ENCODE measurements around the gene MORN5. TPM values are rescaled to one million over a fixed set of nuclear protein-coding genes. Genes with fewer than 3 reads are reported as not detected.

MORN5 gene
- total and polyA plus RNA-seq, 2 donors (not counting 1 experiment from before 2014, with no cell fraction given) = 0.33 TPM; not detected in 1

GRCh38 chr9:122111413-122112085 is 48.2 kb upstream of the MORN5 start:
- Histone ChIP-seq H3K79me2 (ENCODE audit: control insufficient read depth, insufficient read depth, low read length) (no peaks in the 10 kb centered on the region), H3K27ac (ENCODE audit: insufficient read depth, low read length) (no peak overlapping the region), H3K36me3 (ENCODE audit: control insufficient read depth, insufficient read depth, low read length) (no peaks in the 10 kb centered on the region), H4K20me1 (ENCODE audit: control insufficient read depth, extremely low read depth, insufficient read depth, low read length) (no peaks in the 10 kb centered on the region), H3K27me3 (ENCODE audit: control insufficient read depth, insufficient read depth, low read length) (peaks cover 16% of the 10 kb centered on the region), H2AFZ (ENCODE audit: low read length) (no peak overlapping the region), H3K9me3 (ENCODE audit: control insufficient read depth, insufficient read depth, low read depth, low read length) (no peaks in the 10 kb centered on the region), H3K4me2 (ENCODE audit: extremely low read depth, insufficient read depth, low read length) (no peak overlapping the region), H3K4me1 (ENCODE audit: control insufficient read depth, extremely low read depth, insufficient read depth, low read length) (peaks cover 2% of the 10 kb centered on the region), H3K4me3 (replicated peaks in 1 of 4; ENCODE audit: control extremely low read depth in 1 of 4, insufficient read depth in 1 of 4, low read depth in 3 of 4, low read length in 4 of 4) (no peak overlapping the region), H3K9ac (ENCODE audit: insufficient read depth, low read length) (no peak overlapping the region)
- TF ChIP-seq, protein P1, sequence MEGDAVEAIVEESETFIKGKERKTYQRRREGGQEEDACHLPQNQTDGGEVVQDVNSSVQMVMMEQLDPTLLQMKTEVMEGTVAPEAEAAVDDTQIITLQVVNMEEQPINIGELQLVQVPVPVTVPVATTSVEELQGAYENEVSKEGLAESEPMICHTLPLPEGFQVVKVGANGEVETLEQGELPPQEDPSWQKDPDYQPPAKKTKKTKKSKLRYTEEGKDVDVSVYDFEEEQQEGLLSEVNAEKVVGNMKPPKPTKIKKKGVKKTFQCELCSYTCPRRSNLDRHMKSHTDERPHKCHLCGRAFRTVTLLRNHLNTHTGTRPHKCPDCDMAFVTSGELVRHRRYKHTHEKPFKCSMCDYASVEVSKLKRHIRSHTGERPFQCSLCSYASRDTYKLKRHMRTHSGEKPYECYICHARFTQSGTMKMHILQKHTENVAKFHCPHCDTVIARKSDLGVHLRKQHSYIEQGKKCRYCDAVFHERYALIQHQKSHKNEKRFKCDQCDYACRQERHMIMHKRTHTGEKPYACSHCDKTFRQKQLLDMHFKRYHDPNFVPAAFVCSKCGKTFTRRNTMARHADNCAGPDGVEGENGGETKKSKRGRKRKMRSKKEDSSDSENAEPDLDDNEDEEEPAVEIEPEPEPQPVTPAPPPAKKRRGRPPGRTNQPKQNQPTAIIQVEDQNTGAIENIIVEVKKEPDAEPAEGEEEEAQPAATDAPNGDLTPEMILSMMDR (conservative IDR thresholded peaks at IDR 0.05 in 1 of 2, IDR thresholded peaks at IDR 0.05 in 1 of 2; ENCODE audit: low read depth in 1 of 2, low read length in 2 of 2) = no peak
- no peak for TF ChIP-seq EZH2 (IDR thresholded peaks at IDR 0.05; ENCODE audit: low read length, missing control alignments)
- no peak for DNase-seq (ENCODE audit: low read depth in 2 of 2)

DNA sequence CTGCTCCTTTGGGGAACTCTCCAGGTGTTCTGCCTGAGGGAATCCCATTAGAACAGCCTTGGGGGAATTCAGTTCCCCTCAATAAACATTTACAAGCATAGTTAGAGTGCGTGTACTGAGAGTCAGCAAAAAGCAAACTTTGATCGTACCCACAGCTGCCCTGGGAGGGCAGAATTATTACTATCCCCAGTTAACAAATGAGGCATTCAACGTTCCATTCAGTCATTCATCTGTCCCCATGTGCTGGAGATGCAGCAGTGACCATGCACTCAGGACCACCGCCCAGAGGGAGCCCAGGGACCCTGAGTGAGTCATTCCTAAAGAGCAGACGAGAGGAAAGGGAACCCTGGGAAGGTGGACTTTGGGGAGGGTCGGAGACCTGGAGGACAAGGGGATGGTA is 47.5 kb upstream of the MORN5 start:
- Histone ChIP-seq H3K36me3 (ENCODE audit: control insufficient read depth, insufficient read depth, low read length) (no peaks in the 10 kb centered on the region), H3K27me3 (ENCODE audit: control insufficient read depth, insufficient read depth, low read length) (peaks cover 16% of the 10 kb centered on the region), H4K20me1 (ENCODE audit: control insufficient read depth, extremely low read depth, insufficient read depth, low read length) (no peaks in the 10 kb centered on the region), H3K4me1 (ENCODE audit: control insufficient read depth, extremely low read depth, insufficient read depth, low read length) (peaks cover 2% of the 10 kb centered on the region), H3K9me3 (ENCODE audit: control insufficient read depth, insufficient read depth, low read depth, low read length) (no peaks in the 10 kb centered on the region), H3K79me2 (ENCODE audit: control insufficient read depth, insufficient read depth, low read length) (no peaks in the 10 kb centered on the region), H3K4me3 (replicated peaks in 1 of 4; ENCODE audit: control extremely low read depth in 1 of 4, insufficient read depth in 1 of 4, low read depth in 3 of 4, low read length in 4 of 4) (no peak overlapping the region), H2AFZ (ENCODE audit: low read length) (no peak overlapping the region), H3K9ac (ENCODE audit: insufficient read depth, low read length) (no peak overlapping the region), H3K27ac (ENCODE audit: insufficient read depth, low read length) (no peak overlapping the region), H3K4me2 (ENCODE audit: extremely low read depth, insufficient read depth, low read length) (no peak overlapping the region)
- DNase-seq (ENCODE audit: low read depth in 2 of 2) = no peak
- no peak for TF ChIP-seq EZH2 (IDR thresholded peaks at IDR 0.05; ENCODE audit: low read length, missing control alignments)
- TF ChIP-seq, protein P1 (conservative IDR thresholded peaks at IDR 0.05 in 1 of 2, IDR thresholded peaks at IDR 0.05 in 1 of 2; ENCODE audit: low read depth in 1 of 2, low read length in 2 of 2) = no peak

DNA sequence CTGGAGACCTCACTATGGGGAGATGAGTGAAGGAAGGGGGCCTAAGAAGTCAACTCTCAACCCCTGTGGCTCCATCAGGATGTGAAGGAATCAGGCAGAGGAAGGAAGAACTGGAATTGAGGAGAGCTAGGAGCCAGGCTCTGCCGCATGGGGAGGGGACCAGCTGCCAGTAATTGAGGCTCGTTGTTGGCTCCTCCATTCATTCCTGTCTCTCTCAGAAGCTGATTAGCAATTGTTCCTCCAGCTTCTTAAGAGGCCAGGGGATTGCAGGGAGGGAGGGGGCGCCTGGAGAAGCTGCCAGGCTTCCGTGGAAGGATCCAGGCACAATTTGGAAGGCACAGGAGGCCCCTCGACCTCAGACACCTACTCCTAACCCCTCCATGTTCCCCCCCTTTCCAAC is 46.1 kb upstream of the MORN5 start:
- Histone ChIP-seq H3K9me3 (ENCODE audit: control insufficient read depth, insufficient read depth, low read depth, low read length) (no peaks in the 10 kb centered on the region), H3K9ac (ENCODE audit: insufficient read depth, low read length) (no peak overlapping the region), H3K27me3 (ENCODE audit: control insufficient read depth, insufficient read depth, low read length) (peaks cover 16% of the 10 kb centered on the region), H3K4me3 (replicated peaks in 1 of 4; ENCODE audit: control extremely low read depth in 1 of 4, insufficient read depth in 1 of 4, low read depth in 3 of 4, low read length in 4 of 4) (no peak overlapping the region), H2AFZ (ENCODE audit: low read length) (no peak overlapping the region), H3K27ac (ENCODE audit: insufficient read depth, low read length) (no peak overlapping the region), H3K4me1 (ENCODE audit: control insufficient read depth, extremely low read depth, insufficient read depth, low read length) (no peaks in the 10 kb centered on the region), H3K4me2 (ENCODE audit: extremely low read depth, insufficient read depth, low read length) (no peak overlapping the region), H3K79me2 (ENCODE audit: control insufficient read depth, insufficient read depth, low read length) (no peaks in the 10 kb centered on the region), H4K20me1 (ENCODE audit: control insufficient read depth, extremely low read depth, insufficient read depth, low read length) (no peaks in the 10 kb centered on the region), H3K36me3 (ENCODE audit: control insufficient read depth, insufficient read depth, low read length) (no peaks in the 10 kb centered on the region)
- no peak for TF ChIP-seq EZH2 (IDR thresholded peaks at IDR 0.05; ENCODE audit: low read length, missing control alignments)
- TF ChIP-seq, protein P1 (conservative IDR thresholded peaks at IDR 0.05 in 1 of 2, IDR thresholded peaks at IDR 0.05 in 1 of 2; ENCODE audit: low read depth in 1 of 2, low read length in 2 of 2) = no peak
- DNase-seq (ENCODE audit: low read depth in 2 of 2) = no peak

Measured in fibroblast of lung (primary cell).